ENCODE measurements around the gene ZNF423.
A peak's percentile ranks its signal among the peaks of the same experiment; 100 is the strongest.

The ZNF423 gene

GRCh38 chr16:49869731-49870130, 13.8 kb upstream of the ZNF423 start:
- no peak for DNase-seq

GRCh38 chr16:49867796-49868668, 12.1 kb upstream of the ZNF423 start:
- no peak for DNase-seq

- no peak for DNase-seq
Observed at GRCh38 chr16:49867234-49867633, 11.3 kb upstream of the ZNF423 start.

- DNase-seq = no peak
Observed at GRCh38 chr16:49866595-49867071, 10.7 kb upstream of the ZNF423 start.

GRCh38 chr16:49862694-49863093, 6.8 kb upstream of the ZNF423 start:
- DNase-seq = no peak

- DNase-seq = no peak
Observed at GRCh38 chr16:49861299-49861698, 5.4 kb upstream of the ZNF423 start.

- no peak for DNase-seq
Observed at GRCh38 chr16:49860593-49860992, 4.7 kb upstream of the ZNF423 start.

GRCh38 chr16:49859125-49859811, 3.4 kb upstream of the ZNF423 start:
- no peak for DNase-seq

- DNase-seq = no peak
Observed at GRCh38 chr16:49858200-49859124, 2.5 kb upstream of the ZNF423 start.

GRCh38 chr16:49857423-49858181, 1.7 kb upstream of the ZNF423 start:
- no peak for DNase-seq

GRCh38 chr16:49856672-49857330, 889 bp upstream of the ZNF423 start:
- no peak for DNase-seq

- DNase-seq = peak; percentile 4
Observed at GRCh38 chr16:49855280-49855821, 561 bp downstream of the ZNF423 start.

GRCh38 chr16:49854796-49855203, 1.1 kb downstream of the ZNF423 start:
- DNase-seq = no peak

- DNase-seq = no peak
Observed at GRCh38 chr16:49854188-49854795, 1.6 kb downstream of the ZNF423 start.

GRCh38 chr16:49852279-49852678, 3.6 kb downstream of the ZNF423 start:
- no peak for DNase-seq

GRCh38 chr16:49851468-49851787, 4.5 kb downstream of the ZNF423 start:
- no peak for DNase-seq

- no peak for DNase-seq
Observed at GRCh38 chr16:49850558-49851467, 5.1 kb downstream of the ZNF423 start.

GRCh38 chr16:49849754-49850108, 6.2 kb downstream of the ZNF423 start:
- no peak for DNase-seq

GRCh38 chr16:49849037-49849753, 6.7 kb downstream of the ZNF423 start:
- DNase-seq = no peak
